GM23248 (cell line): Measurements from ENCODE around the gene IL1RAPL2.

Experiments
- EZH2 ChIP-seq: fragments of 200-600 bp; sonication (generic); IDR thresholded peaks from 2 replicates; pipeline ENCODE4 v1.6.1; 2018; ENCODE audit warnings: antibody characterized with exemption, mild to moderate bottlenecking; ENCODE audit not compliant: insufficient read depth, poor library complexity, severe bottlenecking
- EZH2phosphoT487 ChIP-seq: fragments of 200-600 bp; sonication (generic); IDR thresholded peaks from 2 replicates; pipeline ENCODE4 v1.6.1; 2018; ENCODE audit warnings: antibody characterized with exemption, moderate library complexity, mild to moderate bottlenecking, low read depth; ENCODE audit not compliant: insufficient read depth

DNA sequence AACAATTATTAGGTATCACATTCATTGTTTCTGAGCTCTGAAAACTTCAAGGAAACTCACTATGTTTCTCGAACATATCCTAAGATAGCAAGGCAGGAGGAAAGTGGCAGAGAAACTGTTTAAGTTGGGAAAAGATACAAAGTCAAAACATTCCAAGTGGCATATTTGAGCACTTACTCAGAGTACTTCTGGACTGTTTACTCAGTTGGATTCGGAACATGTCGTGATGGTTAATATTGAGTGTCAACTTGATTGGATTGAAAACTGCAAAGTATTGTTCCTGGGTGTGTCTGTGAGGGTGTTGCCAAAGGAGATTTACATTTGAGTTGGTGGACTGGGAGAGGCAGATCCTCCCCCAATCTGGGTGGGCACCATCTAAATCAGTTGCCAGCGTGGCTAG is 298.3 kb downstream of the IL1RAPL2 start:
- TF ChIP-seq EZH2: no peak
- TF ChIP-seq EZH2phosphoT487: no peak
